SW 1271 (cell line): ENCODE results near the gene FAM209B.
A peak's percentile ranks its signal among the peaks of the same experiment; 100 is the strongest.
"Not testable (repeated sequence)": the region's sequence is repeated elsewhere in the genome, so short reads cannot be mapped to it uniquely, and the experiment has no call there.

Source experiments
- DNase-seq, 2 experiments: peaks; one replicate each; lab custom pipeline; 2025; lab: John Stamatoyannopoulos, UW

The FAM209B gene

GRCh38 chr20:56540415-56540814 is 7.4 kb downstream of the FAM209B start:
- no peak for DNase-seq

- no peak for DNase-seq
Observed at GRCh38 chr20:56542489-56543030, 9.5 kb downstream of the FAM209B start.

- no peak for DNase-seq
Observed at GRCh38 chr20:56551571-56551970, 18.5 kb downstream of the FAM209B start.

- no peak for DNase-seq
Observed at GRCh38 chr20:56552911-56553629, 20.0 kb downstream of the FAM209B start.

GRCh38 chr20:56554869-56555268 is 21.8 kb downstream of the FAM209B start:
- peak; percentile 95 to 98 for DNase-seq

- no peak for DNase-seq
Observed at GRCh38 chr20:56558968-56559367, 25.9 kb downstream of the FAM209B start.

GRCh38 chr20:56564526-56564925 is 31.5 kb downstream of the FAM209B start:
- not testable (repeated sequence) for DNase-seq

- no peak for DNase-seq
Observed at GRCh38 chr20:56565511-56565910, 32.5 kb downstream of the FAM209B start.

GRCh38 chr20:56566621-56567020 is 33.6 kb downstream of the FAM209B start:
- no peak for DNase-seq

- no peak for DNase-seq
Observed at GRCh38 chr20:56570832-56571231, 37.8 kb downstream of the FAM209B start.

GRCh38 chr20:56572172-56572571 is 39.1 kb downstream of the FAM209B start:
- DNase-seq: no peak

GRCh38 chr20:56573986-56574385 is 40.9 kb downstream of the FAM209B start:
- DNase-seq: no peak

GRCh38 chr20:56574531-56575142 is 41.6 kb downstream of the FAM209B start:
- DNase-seq: no peak

- DNase-seq: no peak
Observed at GRCh38 chr20:56575157-56575556, 42.1 kb downstream of the FAM209B start.

GRCh38 chr20:56575961-56576360 is 42.9 kb downstream of the FAM209B start:
- no peak for DNase-seq

- DNase-seq: no peak
Observed at GRCh38 chr20:56579301-56579710, 46.3 kb downstream of the FAM209B start.

GRCh38 chr20:56580226-56580625 is 47.2 kb downstream of the FAM209B start:
- DNase-seq: no peak

GRCh38 chr20:56581701-56582100 is 48.7 kb downstream of the FAM209B start:
- DNase-seq: no peak

- no peak for DNase-seq
Observed at GRCh38 chr20:56582542-56582941, 49.5 kb downstream of the FAM209B start.

GRCh38 chr20:56584916-56585315 is 51.9 kb downstream of the FAM209B start:
- no peak for DNase-seq
